ENCODE measurements around the gene HDAC4.

- TF ChIP-seq POLR2A (IDR thresholded peaks at IDR 0.05) (no peak), CTCF (IDR thresholded peaks at IDR 0.05) (no peak), EP300 (IDR thresholded peaks at IDR 0.05) (no peak)
Measured at GRCh38 chr2:239292531-239292930, 108.3 kb downstream of the HDAC4 start.

Data from stomach (tissue), 4 donors.